ENCODE measurements around the gene OVAAL. TPM values are rescaled to one million over a fixed set of nuclear protein-coding genes. Genes with fewer than 3 reads are reported as not detected.

Gene OVAAL
- total and polyA plus RNA-seq, 10 of the 15 experiments (the other 5 are each of a cell fraction or from before 2014, with no cell fraction given) = 0.04 to 0.33 (median 0.06) TPM; not detected in 7

DNA sequence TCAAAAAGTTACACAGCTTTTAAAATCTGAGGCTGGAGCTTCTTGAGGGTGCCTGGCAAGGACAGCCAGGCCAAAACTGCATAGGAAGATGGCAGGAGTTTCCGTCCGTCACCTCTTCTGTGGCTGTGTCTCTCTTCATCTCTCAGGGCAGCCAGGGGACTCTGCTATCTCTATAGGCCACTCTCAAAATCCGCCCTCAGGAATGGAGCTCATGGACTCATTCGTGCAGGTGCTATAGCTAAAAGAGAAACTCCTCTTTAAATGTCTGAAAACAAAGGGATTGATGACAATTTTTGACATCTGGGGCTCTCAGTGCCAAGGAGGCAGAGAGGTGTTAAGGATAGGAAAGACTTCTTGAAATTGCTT lies 27.2 kb downstream of the OVAAL start:
- BruUV-seq (replicated peaks) = no TSS peak
- no peak overlapping the region for H3K4me3 ChIP-seq
- POLR2A ChIA-PET = no interaction called here
- no peak for DNase-seq (ENCODE audit: low read depth, low spot score)
- no peak overlapping the region for H2AFZ ChIP-seq (ENCODE audit: control insufficient read depth, low read depth, low read length)
- H3K4me2 ChIP-seq (ENCODE audit: control insufficient read depth, insufficient read depth) = no peak overlapping the region
- SMC1A ChIA-PET (ENCODE audit: uncharacterized antibody, unreplicated experiment) = interaction anchor here (0.9 to 1.6 kb wide), 2 partner anchors 9 to 277 kb away, joined by 4 to 5 read pairs; no protein-coding TSS in a partner anchor
- no peak overlapping the region for H3K9ac ChIP-seq (ENCODE audit: control insufficient read depth, insufficient read depth, low read length)
- TF ChIP-seq, protein P1, sequence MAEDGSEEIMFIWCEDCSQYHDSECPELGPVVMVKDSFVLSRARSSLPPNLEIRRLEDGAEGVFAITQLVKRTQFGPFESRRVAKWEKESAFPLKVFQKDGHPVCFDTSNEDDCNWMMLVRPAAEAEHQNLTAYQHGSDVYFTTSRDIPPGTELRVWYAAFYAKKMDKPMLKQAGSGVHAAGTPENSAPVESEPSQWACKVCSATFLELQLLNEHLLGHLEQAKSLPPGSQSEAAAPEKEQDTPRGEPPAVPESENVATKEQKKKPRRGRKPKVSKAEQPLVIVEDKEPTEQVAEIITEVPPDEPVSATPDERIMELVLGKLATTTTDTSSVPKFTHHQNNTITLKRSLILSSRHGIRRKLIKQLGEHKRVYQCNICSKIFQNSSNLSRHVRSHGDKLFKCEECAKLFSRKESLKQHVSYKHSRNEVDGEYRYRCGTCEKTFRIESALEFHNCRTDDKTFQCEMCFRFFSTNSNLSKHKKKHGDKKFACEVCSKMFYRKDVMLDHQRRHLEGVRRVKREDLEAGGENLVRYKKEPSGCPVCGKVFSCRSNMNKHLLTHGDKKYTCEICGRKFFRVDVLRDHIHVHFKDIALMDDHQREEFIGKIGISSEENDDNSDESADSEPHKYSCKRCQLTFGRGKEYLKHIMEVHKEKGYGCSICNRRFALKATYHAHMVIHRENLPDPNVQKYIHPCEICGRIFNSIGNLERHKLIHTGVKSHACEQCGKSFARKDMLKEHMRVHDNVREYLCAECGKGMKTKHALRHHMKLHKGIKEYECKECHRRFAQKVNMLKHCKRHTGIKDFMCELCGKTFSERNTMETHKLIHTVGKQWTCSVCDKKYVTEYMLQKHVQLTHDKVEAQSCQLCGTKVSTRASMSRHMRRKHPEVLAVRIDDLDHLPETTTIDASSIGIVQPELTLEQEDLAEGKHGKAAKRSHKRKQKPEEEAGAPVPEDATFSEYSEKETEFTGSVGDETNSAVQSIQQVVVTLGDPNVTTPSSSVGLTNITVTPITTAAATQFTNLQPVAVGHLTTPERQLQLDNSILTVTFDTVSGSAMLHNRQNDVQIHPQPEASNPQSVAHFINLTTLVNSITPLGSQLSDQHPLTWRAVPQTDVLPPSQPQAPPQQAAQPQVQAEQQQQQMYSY (CRISPR knock-in tag; IDR thresholded peaks at IDR 0.05) = no peak
- no peak for TF ChIP-seq CREB1 (IDR thresholded peaks at IDR 0.05; ENCODE audit: low read depth)
- TF ChIP-seq, protein P2, sequence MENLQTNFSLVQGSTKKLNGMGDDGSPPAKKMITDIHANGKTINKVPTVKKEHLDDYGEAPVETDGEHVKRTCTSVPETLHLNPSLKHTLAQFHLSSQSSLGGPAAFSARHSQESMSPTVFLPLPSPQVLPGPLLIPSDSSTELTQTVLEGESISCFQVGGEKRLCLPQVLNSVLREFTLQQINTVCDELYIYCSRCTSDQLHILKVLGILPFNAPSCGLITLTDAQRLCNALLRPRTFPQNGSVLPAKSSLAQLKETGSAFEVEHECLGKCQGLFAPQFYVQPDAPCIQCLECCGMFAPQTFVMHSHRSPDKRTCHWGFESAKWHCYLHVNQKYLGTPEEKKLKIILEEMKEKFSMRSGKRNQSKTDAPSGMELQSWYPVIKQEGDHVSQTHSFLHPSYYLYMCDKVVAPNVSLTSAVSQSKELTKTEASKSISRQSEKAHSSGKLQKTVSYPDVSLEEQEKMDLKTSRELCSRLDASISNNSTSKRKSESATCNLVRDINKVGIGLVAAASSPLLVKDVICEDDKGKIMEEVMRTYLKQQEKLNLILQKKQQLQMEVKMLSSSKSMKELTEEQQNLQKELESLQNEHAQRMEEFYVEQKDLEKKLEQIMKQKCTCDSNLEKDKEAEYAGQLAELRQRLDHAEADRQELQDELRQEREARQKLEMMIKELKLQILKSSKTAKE (IDR thresholded peaks at IDR 0.05; ENCODE audit: low read depth, poor library complexity, severe bottlenecking) = no peak
- TF ChIP-seq, protein P3, sequence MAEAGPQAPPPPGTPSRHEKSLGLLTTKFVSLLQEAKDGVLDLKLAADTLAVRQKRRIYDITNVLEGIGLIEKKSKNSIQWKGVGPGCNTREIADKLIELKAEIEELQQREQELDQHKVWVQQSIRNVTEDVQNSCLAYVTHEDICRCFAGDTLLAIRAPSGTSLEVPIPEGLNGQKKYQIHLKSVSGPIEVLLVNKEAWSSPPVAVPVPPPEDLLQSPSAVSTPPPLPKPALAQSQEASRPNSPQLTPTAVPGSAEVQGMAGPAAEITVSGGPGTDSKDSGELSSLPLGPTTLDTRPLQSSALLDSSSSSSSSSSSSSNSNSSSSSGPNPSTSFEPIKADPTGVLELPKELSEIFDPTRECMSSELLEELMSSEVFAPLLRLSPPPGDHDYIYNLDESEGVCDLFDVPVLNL (IDR thresholded peaks at IDR 0.05; ENCODE audit: low read depth, low read length) = no peak
- TF ChIP-seq ETV6 (conservative IDR thresholded peaks at IDR 0.05 in 1 of 2, IDR thresholded peaks at IDR 0.05 in 1 of 2; ENCODE audit: borderline replicate concordance in 1 of 2, low read depth in 1 of 2) = no peak
- no peak for TF ChIP-seq ZBED1 (IDR thresholded peaks at IDR 0.05; ENCODE audit: borderline replicate concordance)
- intact Hi-C loops (cut with micrococcal nuclease; ENCODE audit: unreplicated experiment) = no loop called here
- FAIRE-seq = no peak
- H3K9me3 ChIP-seq (replicated peaks; ENCODE audit: control insufficient read depth, insufficient read depth, low read length) = no peaks in the 10 kb centered on the region
- no peaks in the 10 kb centered on the region for H3K79me2 ChIP-seq (ENCODE audit: control insufficient read depth, insufficient read depth, low read length)
- no peak for ATAC-seq
- no peaks in the 10 kb centered on the region for H3K4me1 ChIP-seq (ENCODE audit: control insufficient read depth, insufficient read depth, low read length)
- CTCF ChIA-PET = interaction anchor here (1.0 kb wide), 1 partner anchor 76 kb away, joined by 3 read pairs; no protein-coding TSS in a partner anchor
- no peaks in the 10 kb centered on the region; a peak in 1 of 4 replicates for H3K27me3 ChIP-seq (replicated peaks in 1 of 2; ENCODE audit: control insufficient read depth in 2 of 2, insufficient read depth in 2 of 2, low read length in 1 of 2)
- 23% methylated on average over 4 of the region's 4 CpGs for WGBS (ENCODE audit: insufficient coverage, insufficient replicate concordance, low lambda C conversion rate, missing lambda C conversion rate)
- no peak overlapping the region for H3K27ac ChIP-seq (ENCODE audit: control insufficient read depth, insufficient read depth)
- H4K20me1 ChIP-seq (ENCODE audit: control insufficient read depth, insufficient read depth) = no peaks in the 10 kb centered on the region
- no peaks in the 10 kb centered on the region for H3K36me3 ChIP-seq (ENCODE audit: control insufficient read depth in 2 of 2, insufficient read depth in 2 of 2, low read length in 1 of 2)
- RAD21 ChIA-PET (ENCODE audit: unreplicated experiment) = no interaction called here
- in situ Hi-C loops (cut with MboI) = no loop called here
